Skeletal muscle tissue (tissue), 4 donors: Measurements from ENCODE around the gene RBP5. TPM values are rescaled to one million over a fixed set of nuclear protein-coding genes. Genes with fewer than 3 reads are reported as not detected.
A peak's percentile ranks its signal among the peaks of the same experiment; 100 is the strongest.

Experiments
- H3K27ac ChIP-seq: one replicate; pipeline ENCODE4 v1.7.0; 2013; ENCODE audit warnings: mild to moderate bottlenecking, low read depth, low read length, inconsistent platforms
- H3K27me3 ChIP-seq, 3 donors: one replicate each; pipeline ENCODE4 v1.7.0; 2013; ENCODE audit warnings: low read length in 3 of 3; ENCODE audit not compliant: control insufficient read depth in 3 of 3, insufficient read depth in 3 of 3
- H3K36me3 ChIP-seq, 3 donors: one replicate each; pipeline ENCODE4 v1.7.0; 2013; ENCODE audit warnings: low read length in 3 of 3; ENCODE audit not compliant: control insufficient read depth in 3 of 3, insufficient read depth in 3 of 3
- H3K4me1 ChIP-seq, 3 donors: one replicate each; pipeline ENCODE4 v1.7.0; 2013; ENCODE audit warnings: low read length in 3 of 3, mild to moderate bottlenecking in 3 of 3; ENCODE audit not compliant: control insufficient read depth in 3 of 3, insufficient read depth in 3 of 3
- H3K4me3 ChIP-seq, 3 donors: one replicate each; pipeline ENCODE4 v1.7.0; 2013; ENCODE audit warnings: low read length in 3 of 3
- H3K9ac ChIP-seq, 3 donors: one replicate each; pipeline ENCODE4 v1.7.0; 2013; ENCODE audit warnings: low read length in 3 of 3, mild to moderate bottlenecking in 3 of 3, moderate library complexity in 2 of 3, low read depth in 1 of 3
- H3K9me3 ChIP-seq, 3 donors: one replicate each; pipeline ENCODE4 v1.7.0; 2013; ENCODE audit warnings: low read length in 3 of 3; ENCODE audit not compliant: control insufficient read depth in 3 of 3
- total RNA-seq: library from RNA; depleted of rRNA; stranded (reverse); fragments of >200 nt; gene quantifications from one replicate; pipeline ENCODE4 v1.2.3, GENCODE V29; 2014
- donor health status: Osteomylitis.

Gene RBP5
- total RNA-seq, 1 donor from 2014 or later: not detected

DNA sequence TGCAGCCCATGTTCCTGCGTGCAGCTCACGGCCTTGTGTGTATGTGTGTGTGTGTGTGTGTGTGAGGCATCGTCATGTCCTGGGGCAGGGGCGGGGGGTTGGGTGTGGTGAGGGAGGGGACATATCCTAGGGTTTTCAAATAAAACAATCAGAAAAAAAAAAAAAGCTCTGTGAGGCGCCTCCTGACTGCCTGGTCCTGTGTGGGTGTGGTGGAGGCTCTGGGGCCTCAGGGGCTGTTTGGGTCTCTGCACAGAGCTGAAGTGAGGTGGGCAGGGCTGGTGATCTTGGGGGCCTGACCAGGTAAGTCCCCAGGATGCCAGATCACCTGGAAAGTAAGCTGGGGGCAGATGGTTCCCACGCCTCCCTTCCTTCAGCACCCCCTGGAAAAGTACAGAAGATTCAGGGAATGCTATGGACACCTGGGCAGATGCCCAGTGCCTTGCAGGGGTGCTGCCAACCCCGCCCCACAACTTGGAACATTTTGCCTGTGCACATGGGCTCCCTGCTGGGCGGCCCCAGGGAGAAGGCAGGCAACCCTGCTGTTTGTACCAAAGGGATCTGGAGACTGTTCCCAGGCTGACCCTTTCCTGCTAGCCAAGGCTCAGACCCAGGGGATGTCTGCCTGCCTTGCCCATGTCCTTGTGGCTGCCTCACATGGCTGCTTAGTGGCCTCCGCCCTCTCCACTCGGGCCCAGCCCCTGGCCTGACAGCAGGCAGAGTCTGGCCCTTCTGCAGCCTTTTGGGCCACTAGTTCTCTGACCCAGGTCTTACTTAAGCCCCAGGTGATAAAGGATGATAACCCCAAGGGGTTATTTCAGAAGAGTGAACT lies 30.3 kb upstream of the RBP5 start:
- Histone ChIP-seq H3K36me3 (peaks cover 0 to 2% (median 0%) of the 10 kb centered on the region in 3 donors), H3K27me3 (peaks cover 9 to 13% (median 9%) of the 10 kb centered on the region in 3 donors), H3K4me3 (no peak overlapping the region), H3K4me1 (peaks cover 4 to 6% (median 5%) of the 10 kb centered on the region in 3 donors), H3K27ac (no peak overlapping the region), H3K9ac (no peak overlapping the region), H3K9me3 (no peaks in the 10 kb centered on the region)

DNA sequence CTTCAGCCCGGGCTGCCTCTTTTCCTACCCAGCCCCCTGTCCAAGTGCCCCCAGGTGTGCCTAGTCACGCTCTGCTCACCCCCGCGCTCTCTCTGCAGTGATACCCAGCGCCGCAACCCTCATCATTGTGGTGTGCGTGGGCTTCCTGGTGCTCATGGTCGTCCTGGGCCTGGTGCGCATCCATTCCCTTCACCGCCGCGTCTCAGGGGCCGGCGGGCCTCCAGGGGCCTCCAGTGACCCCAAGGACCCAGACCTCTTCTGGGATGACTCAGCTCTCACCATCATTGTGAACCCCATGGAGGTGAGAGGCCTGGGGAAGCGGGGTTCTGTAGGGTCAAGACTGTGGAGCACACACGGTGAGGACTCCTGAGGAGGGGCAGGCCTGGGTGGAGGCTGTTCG lies 28.7 kb upstream of the RBP5 start:
- Histone ChIP-seq H3K9me3 (no peaks in the 10 kb centered on the region), H3K9ac (no peak overlapping the region), H3K27ac (no peak overlapping the region), H3K27me3 (peaks cover 0 to 7% (median 4%) of the 10 kb centered on the region in 3 donors), H3K4me3 (no peak overlapping the region), H3K36me3 (peaks cover 0 to 4% (median 0%) of the 10 kb centered on the region in 3 donors), H3K4me1 (no peaks in the 10 kb centered on the region)

DNA sequence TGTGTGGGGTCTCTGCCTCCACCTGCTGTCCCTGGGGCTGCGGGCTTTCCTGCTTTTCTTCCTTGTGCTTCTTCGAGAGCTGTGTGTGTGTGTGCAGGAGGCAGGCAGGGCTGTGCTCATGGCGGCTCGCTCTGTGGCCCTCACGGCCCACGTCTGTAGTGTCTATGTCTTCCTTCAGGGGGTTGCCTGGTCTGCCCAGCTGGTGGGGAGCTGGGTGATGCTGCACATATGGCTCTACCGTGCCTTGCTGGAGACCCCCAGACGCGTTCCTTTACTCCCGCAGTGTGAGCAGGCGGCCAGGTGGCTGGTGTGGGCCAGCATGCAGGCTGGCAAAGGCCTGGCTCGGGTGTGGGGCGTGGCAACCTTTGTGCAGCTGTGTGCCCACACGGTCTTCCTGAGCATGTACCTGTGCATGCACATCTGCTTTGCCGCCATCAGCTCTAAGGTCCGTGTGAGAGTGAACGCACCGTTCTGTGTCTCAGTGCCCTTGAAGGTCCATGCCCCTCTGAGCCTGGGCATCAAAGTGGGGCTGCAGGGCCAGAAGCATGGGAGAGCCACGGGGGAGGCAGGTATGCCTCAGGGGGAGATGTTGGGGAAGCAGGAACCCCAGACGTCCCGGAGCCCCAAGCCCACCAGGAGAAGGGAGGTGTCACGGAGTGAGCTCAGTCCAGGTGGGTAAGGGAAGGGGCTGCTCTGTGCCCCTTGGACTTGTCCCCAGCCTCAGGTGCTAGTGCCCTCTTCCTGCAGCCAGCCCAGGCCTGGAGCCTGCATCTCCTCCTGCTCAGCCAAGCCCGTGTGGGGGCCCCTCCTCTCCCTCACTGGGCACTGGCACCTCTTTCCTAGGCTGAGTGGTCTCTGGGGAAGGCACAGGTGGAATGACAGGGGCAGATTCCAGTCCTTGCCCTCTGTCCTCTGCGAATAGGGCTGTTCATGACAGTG lies 27.8 kb upstream of the RBP5 start:
- Histone ChIP-seq H3K27ac (no peak overlapping the region), H3K36me3 (peaks cover 0 to 4% (median 0%) of the 10 kb centered on the region in 3 donors), H3K4me1 (no peaks in the 10 kb centered on the region), H3K4me3 (no peak overlapping the region), H3K27me3 (peaks cover 0 to 7% (median 0%) of the 10 kb centered on the region in 3 donors), H3K9ac (no peak overlapping the region), H3K9me3 (no peaks in the 10 kb centered on the region)

DNA sequence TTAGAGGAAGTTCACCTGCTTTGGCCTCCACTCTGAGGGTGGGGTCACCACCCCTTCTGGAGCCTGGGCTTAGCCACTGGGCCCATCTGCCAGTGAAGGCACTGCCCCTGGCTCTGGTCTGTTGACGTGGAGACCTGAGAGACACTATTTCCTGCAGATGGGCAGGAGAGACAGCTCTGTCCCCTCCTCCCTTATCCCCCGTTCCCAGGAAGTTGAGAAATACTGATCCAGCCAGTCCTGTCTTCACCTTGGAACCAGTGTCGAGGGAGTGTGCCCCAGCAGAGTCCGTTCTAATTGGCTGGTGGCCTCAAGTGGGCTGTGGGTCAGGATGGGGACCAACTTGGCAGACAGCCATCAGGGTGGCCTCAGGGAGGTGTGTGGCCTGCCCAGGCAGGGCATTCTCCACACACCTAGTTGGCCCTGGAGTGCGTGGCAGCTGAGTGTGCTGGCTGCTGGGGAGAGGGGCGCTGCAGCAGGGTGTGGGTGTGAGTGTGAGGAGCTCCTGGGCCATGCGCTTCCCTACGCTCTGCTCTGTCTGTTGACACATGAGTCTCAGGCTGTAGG lies 26.9 kb upstream of the RBP5 start:
- Histone ChIP-seq H3K4me3 (no peak overlapping the region), H3K27ac (no peak overlapping the region), H3K36me3 (peaks cover 0 to 13% (median 1%) of the 10 kb centered on the region in 3 donors), H3K27me3 (peaks cover 0 to 3% (median 0%) of the 10 kb centered on the region in 3 donors), H3K4me1 (no peaks in the 10 kb centered on the region), H3K9ac (no peak overlapping the region), H3K9me3 (no peaks in the 10 kb centered on the region)

DNA sequence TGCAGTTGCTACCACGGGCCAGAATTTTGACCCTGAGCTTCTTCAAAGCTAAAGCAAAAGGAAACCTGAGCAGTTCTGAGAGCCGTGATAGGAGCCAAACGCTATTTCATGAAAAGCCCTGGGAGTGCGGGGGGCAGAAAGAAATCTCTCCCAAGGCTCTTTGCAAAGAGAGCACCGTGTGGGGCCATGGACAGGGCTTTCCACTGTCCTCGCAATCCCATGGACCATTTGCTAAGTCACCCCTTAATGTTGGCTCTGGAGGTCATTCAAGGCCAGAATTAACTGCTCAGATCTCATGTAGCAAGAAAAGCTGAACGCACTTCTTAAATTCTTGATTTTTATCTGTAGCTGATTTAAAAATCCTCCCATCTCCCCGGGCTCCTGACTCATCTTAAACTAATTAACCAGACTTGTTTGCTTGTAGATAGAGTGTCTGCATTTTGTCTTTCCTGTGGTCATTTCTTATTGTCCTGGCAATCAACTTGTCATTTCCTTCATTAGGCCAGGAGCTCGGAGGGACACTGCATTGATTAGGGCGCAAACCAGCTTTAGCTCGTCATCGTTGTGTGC lies 26.3 kb upstream of the RBP5 start:
- no peaks in the 10 kb centered on the region for H3K4me1 ChIP-seq
- H3K4me3 ChIP-seq: no peak overlapping the region
- H3K36me3 ChIP-seq: peaks cover 0 to 18% (median 2%) of the 10 kb centered on the region in 3 donors
- H3K27ac ChIP-seq: no peak overlapping the region
- no peaks in the 10 kb centered on the region for H3K27me3 ChIP-seq
- H3K9ac ChIP-seq: no peak overlapping the region
- no peaks in the 10 kb centered on the region for H3K9me3 ChIP-seq

DNA sequence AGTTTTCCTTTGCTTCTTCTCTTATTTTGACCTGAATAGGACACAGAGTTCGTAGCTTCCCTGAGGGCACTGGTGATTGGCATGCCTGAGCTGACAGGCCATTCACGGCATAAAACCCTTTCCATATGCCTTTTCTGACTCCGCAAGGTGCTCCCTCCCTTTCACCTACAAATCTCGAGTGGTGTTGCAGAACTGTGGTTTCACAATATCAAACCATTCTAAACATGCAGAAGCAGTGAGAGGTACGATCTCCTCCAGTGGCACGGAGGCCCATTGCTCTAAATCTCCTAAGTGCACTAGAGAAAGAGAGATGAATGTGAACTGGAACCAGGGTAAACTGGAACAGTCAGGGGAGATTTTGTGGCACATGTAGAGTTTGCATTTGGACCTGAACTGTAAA lies 25.4 kb upstream of the RBP5 start:
- Histone ChIP-seq H3K27me3 (no peaks in the 10 kb centered on the region), H3K4me3 (no peak overlapping the region), H3K9me3 (no peaks in the 10 kb centered on the region), H3K9ac (peak overlapping the region in 1 of 3 donors; percentile 19), H3K27ac (no peak overlapping the region), H3K4me1 (no peaks in the 10 kb centered on the region), H3K36me3 (peaks cover 3 to 27% (median 6%) of the 10 kb centered on the region in 3 donors)

DNA sequence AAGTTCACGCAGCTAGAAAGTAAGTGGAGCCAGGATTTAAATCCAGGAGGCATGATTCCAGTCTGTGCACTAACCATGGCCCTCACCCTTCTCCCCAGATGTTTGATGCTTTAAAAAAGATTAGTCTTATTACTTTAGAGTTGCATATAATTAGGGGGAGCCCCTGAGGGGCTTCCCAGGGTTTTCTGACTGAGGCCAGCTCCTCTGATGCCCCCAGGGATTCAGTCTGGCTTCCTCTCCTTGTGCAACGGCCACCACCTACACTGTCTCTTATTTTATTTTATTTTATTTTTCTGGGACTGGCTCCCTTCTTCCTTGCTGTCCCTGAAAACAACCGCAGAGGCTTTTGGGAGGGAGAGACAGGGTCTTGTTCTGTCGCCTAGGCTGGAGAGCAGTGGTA lies 24.1 kb upstream of the RBP5 start:
- no peak overlapping the region for H3K27ac ChIP-seq
- H3K27me3 ChIP-seq: no peaks in the 10 kb centered on the region
- peaks cover 7 to 33% (median 10%) of the 10 kb centered on the region in 3 donors for H3K36me3 ChIP-seq
- H3K9me3 ChIP-seq: no peaks in the 10 kb centered on the region
- no peak overlapping the region for H3K4me3 ChIP-seq
- no peak overlapping the region for H3K9ac ChIP-seq
- H3K4me1 ChIP-seq: no peaks in the 10 kb centered on the region

DNA sequence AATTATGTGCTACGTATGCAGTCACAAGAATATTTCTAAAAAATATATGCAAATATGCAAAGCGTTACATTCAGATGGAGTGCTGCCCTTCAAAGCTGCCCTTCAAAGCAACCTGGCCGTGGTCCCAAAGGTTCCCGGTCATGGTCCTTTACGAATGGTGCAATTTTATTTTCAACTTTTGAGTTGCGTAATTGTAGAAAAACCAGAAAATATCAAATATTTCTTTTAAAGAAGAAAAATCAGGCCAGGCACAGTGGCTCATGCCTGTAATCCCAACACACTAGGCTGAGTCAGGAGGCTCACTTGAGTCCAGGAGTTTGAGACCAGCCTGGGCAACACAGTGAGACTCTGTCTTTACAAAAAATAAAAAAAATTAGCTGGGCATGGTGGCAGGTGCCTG lies 22.8 kb upstream of the RBP5 start:
- no peak overlapping the region for H3K4me3 ChIP-seq
- no peak overlapping the region for H3K27ac ChIP-seq
- no peaks in the 10 kb centered on the region for H3K27me3 ChIP-seq
- H3K9me3 ChIP-seq: no peaks in the 10 kb centered on the region
- no peak overlapping the region for H3K9ac ChIP-seq
- H3K4me1 ChIP-seq: no peaks in the 10 kb centered on the region
- H3K36me3 ChIP-seq: peaks cover 7 to 33% (median 10%) of the 10 kb centered on the region in 3 donors

DNA sequence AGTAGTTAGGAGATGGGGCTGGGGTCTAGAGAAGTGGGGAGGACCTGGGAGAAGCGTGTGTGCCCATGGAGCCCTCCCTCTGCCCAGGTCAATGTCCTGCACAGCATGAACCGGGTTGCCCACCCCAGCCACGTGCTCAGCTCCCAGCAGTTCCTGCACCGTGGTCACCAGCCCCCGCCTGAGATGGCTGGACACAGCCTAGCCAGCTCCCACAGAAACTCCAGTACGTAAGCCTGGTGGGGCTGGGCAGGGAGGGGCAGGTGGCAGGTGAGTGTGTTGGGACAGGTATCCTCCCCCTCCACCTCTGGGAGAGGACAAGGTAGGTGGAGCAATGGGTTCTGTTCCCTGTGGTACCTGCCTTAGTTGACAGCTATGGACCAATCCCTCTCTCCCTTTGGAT lies 22.2 kb upstream of the RBP5 start:
- Histone ChIP-seq H3K27me3 (no peaks in the 10 kb centered on the region), H3K36me3 (peaks cover 7 to 33% (median 12%) of the 10 kb centered on the region in 3 donors), H3K4me3 (no peak overlapping the region), H3K9me3 (no peaks in the 10 kb centered on the region), H3K9ac (no peak overlapping the region), H3K27ac (no peak overlapping the region), H3K4me1 (no peaks in the 10 kb centered on the region)
